ENCODE measurements around the gene ARGLU1. TPM values are rescaled to one million over a fixed set of nuclear protein-coding genes. Genes with fewer than 3 reads are reported as not detected.

ARGLU1 gene
- total RNA-seq, 3 donors from 2014 or later = 122 to 181 (median 136) TPM

GRCh38 chr13:106517109-106517847 lies 50.7 kb downstream of the ARGLU1 start:
- intact Hi-C loops (cut with DNase I; ENCODE audit: low total_unique reads) = no loop called here
- H3K27me3 ChIP-seq = no peaks in the 10 kb centered on the region
- H3K27ac ChIP-seq = no peak overlapping the region
- H3K36me3 ChIP-seq = no peaks in the 10 kb centered on the region
- no peaks in the 10 kb centered on the region for H3K4me1 ChIP-seq
- no peaks in the 10 kb centered on the region for H3K9me3 ChIP-seq
- no peak overlapping the region for H3K4me3 ChIP-seq
- TF ChIP-seq POLR2A (IDR thresholded peaks at IDR 0.05) = no peak
- TF ChIP-seq CTCF (IDR thresholded peaks at IDR 0.05) = no peak
- TF ChIP-seq POLR2AphosphoS5 (IDR thresholded peaks at IDR 0.05) = no peak
- DNase-seq (ENCODE audit: low spot score in 2 of 2) = no peak

DNA sequence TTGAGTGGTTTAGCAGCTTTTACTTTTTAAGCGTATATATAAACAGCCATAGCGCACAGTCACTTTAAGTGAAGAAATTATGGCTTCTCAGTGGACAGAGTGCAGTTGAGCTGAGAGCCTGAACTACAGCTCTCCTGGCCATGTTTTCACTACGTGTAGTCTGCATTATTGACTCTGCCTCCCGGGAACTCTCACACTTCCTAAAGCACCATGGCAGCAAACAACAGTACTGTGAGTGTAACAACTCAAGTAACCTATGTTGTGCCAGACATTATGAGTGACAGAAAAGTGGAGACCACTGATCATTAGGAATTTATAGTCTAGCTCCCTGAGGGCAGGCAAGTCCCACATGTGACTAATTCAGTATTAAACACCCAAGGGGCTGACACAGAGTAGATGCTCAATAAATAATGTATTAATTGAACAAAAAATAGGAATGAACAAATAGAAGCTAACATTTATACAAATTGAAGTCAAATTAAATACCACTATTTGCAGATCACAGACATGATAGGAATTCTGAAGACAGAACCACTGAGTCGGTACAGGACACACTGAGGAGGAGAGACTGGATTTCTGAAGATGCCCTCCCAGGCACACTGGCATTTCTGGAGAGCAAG lies 52.2 kb downstream of the ARGLU1 start:
- no peaks in the 10 kb centered on the region for H3K36me3 ChIP-seq
- no peaks in the 10 kb centered on the region for H3K9me3 ChIP-seq
- no peaks in the 10 kb centered on the region for H3K27me3 ChIP-seq
- H3K27ac ChIP-seq = no peak overlapping the region
- intact Hi-C loops (cut with DNase I; ENCODE audit: low total_unique reads) = no loop called here
- no peaks in the 10 kb centered on the region for H3K4me1 ChIP-seq
- TF ChIP-seq POLR2AphosphoS5 (IDR thresholded peaks at IDR 0.05) (no peak), POLR2A (IDR thresholded peaks at IDR 0.05) (no peak), CTCF (IDR thresholded peaks at IDR 0.05) (no peak)
- no peak overlapping the region for H3K4me3 ChIP-seq
- no peak for DNase-seq (ENCODE audit: low spot score in 2 of 2)

DNA sequence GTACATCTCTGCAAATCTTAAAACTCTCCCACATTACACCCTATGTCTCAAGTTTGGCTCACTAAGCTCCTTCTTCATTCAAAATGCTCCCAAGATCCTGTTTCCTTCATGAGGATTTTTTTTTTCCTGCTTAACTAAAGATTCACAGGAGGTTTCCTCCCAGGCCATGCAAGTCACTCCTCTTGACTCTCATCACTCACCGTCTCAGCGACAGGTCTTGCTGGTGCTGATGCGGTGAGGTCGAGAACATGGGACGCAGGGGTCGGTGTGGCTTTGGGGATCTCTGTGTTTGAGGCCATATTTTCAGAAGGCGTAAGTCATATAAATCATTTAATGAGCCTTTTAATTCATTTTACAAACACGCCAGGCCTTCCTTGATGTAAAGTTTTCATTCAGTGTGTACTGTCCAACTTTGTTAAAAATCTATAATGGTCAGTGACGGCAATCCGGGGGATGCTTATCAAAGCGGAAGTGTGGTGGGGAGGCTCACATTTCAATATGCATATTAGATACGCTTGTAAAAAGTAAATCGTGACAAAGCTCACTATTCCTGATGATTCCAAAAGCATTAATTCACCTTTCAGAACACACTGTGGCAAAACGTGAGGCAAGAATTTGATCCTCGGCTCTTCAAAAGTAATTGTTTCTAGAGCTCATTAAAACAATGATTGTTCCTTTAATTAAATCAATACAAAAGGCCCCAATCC lies 52.9 kb downstream of the ARGLU1 start:
- no peak overlapping the region for H3K27ac ChIP-seq

DNA sequence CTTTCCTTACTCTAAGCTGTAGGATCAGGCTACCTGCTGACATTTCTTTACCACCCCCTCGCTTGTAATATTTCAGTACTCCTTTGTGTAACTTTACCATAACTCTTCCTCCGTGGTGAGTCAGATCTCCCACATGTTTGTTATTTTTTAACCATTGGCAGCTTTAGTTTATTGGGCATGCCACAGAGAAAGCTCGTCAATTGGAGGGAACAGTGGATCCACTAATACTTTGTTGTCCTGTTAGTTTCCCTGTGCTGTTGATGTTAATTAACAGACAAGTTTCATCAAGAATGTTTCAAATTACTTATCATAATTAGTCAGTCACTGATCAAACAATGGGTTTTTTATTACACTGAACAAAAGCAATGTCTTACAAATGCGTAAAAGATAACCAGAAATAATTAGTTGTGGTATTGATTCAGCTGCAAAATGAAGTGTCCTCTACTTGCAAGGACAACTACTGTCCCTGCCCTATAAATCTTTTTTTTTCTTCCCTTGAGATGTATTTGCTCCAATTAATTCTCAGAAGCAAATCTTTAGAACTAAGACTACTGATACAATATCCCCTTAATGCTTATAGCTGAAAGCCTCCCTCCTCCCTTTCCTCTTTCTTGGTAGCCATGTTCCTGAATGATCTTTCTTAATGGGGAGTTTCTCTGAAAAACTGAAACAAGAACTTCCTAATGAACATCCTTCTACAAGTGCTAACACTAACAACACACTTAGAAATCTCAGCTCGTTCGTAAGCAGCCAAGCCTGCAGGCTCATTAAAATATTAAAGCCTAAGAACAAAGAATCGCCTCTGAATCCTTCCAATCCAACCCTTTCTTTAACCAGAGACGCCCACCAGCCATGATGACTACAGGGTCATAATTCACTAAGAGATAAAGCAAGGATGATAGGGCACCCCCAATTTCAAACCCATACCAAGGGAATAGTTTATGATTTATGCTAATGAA lies 54.6 kb downstream of the ARGLU1 start:
- no peak for DNase-seq (ENCODE audit: low spot score in 2 of 2)
- no peaks in the 10 kb centered on the region for H3K4me1 ChIP-seq
- no peak for TF ChIP-seq POLR2AphosphoS5 (IDR thresholded peaks at IDR 0.05)
- no peak for TF ChIP-seq CTCF (IDR thresholded peaks at IDR 0.05)
- TF ChIP-seq POLR2A (IDR thresholded peaks at IDR 0.05) = no peak
- H3K9me3 ChIP-seq = no peaks in the 10 kb centered on the region
- H3K27me3 ChIP-seq = no peaks in the 10 kb centered on the region
- H3K36me3 ChIP-seq = no peaks in the 10 kb centered on the region
- H3K4me3 ChIP-seq = no peak overlapping the region
- no peak overlapping the region for H3K27ac ChIP-seq
- intact Hi-C loops (cut with DNase I; ENCODE audit: low total_unique reads) = no loop called here

More for the DNA sequence above, 52.9 kb downstream of the ARGLU1 start:
- Histone ChIP-seq H3K9me3 (no peaks in the 10 kb centered on the region), H3K4me3 (no peak overlapping the region), H3K4me1 (no peaks in the 10 kb centered on the region), H3K36me3 (no peaks in the 10 kb centered on the region), H3K27me3 (no peaks in the 10 kb centered on the region)
- no peak for DNase-seq (ENCODE audit: low spot score in 2 of 2)
- intact Hi-C loops (cut with DNase I; ENCODE audit: low total_unique reads) = no loop called here
- TF ChIP-seq CTCF (IDR thresholded peaks at IDR 0.05) = no peak
- no peak for TF ChIP-seq POLR2AphosphoS5 (IDR thresholded peaks at IDR 0.05)
- no peak for TF ChIP-seq POLR2A (IDR thresholded peaks at IDR 0.05)

Data from breast epithelium (tissue), 4 donors.